ENCODE results near the gene MRRF.

- no peak for TF ChIP-seq CTCF (IDR thresholded peaks at IDR 0.05)
- TF ChIP-seq POLR2A (IDR thresholded peaks at IDR 0.05) = no peak
Observed at GRCh38 chr9:122216138-122216797, 48.4 kb upstream of the MRRF start.

Measured in uterus (tissue), 2 donors.